Activated CD4-positive, alpha-beta T cell treated with anti-CD3 and anti-CD28 coated beads, Interleukin-2, amount 50 U/mL, for 4 hours (primary cell): Measurements from ENCODE around the gene TPM1.

Experiments
- DNase-seq, 2 experiments: peaks; one replicate each; pipeline ENCODE4 v3.0.0-alpha.2; 2020

Gene TPM1

GRCh38 chr15:63018639-63019038 lies 23.9 kb upstream of the TPM1 start:
- no peak for DNase-seq

- no peak for DNase-seq
Observed at GRCh38 chr15:63019511-63020109, 22.9 kb upstream of the TPM1 start.

DNA sequence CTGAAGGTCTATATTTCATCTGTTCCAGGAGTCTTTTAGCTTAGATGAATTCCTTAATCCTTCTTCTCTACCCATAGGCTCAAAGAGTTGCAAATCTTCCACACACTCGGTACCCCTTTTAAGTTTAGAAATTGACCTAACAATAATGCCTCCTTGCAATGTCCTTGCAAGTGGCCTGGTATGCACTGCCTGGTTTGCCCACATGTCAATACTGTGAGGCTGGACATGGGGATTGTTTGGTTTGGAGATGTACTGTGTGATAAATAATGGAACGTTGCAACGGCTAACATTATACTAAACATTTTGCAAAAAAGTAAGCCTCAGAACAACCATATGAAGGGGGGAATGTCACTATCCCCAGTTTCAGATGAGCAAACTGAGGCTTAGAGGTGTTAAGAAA lies 22.4 kb upstream of the TPM1 start:
- DNase-seq: no peak

DNA sequence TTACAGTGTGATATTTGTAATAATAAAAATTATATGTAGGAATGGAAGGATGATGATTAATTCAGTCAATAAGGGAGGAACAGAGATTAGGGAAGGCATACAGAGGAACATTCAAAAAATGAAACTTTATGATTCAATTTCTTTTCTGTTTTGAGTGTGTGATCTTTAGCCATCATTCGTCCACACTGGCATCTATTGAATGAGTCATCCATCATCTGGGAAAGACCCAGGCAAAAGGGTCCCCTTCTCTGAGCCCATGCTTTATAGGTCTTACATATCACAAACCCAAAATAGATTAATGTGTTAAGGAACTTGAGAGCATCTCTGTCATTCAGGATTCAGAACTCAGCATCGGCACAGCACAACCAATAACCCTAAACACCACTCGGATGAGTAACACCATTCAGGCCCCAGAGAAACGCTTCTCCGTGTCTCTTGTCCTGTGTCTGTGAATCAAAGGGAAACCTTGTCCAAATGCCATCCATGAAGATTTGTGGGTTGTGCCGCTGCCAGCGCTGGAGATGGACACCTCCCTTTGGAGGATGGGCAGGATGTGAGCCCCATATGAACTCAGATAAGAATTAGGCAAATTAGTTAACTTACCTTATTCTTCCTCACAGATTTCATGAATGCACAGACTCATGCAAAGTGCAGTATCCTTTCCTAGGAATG lies 21.7 kb upstream of the TPM1 start:
- DNase-seq: no peak

- DNase-seq: no peak
Observed at GRCh38 chr15:63022181-63022580, 20.4 kb upstream of the TPM1 start.

GRCh38 chr15:63022663-63023062 lies 19.9 kb upstream of the TPM1 start:
- DNase-seq: no peak

GRCh38 chr15:63023351-63023945 lies 19.1 kb upstream of the TPM1 start:
- DNase-seq: no peak

DNA sequence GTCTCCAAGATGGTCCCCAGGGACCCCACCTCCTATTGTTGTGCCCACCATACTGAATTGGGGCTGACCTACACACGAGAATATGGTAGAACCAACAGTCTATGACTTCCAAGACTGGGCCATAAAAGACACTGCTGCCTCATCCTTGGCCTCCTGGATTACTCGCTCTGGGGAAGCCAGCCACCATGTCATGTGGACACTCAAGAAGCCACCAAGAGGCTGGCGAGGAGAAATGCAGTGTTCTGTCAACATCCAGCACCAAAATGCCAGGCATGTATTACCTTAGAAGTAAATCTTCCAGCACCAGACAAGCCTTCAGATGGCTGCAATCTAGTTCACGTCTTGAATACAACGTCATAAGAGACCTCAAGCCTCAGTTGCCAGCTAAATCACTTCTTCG lies 17.1 kb upstream of the TPM1 start:
- DNase-seq: no peak

DNA sequence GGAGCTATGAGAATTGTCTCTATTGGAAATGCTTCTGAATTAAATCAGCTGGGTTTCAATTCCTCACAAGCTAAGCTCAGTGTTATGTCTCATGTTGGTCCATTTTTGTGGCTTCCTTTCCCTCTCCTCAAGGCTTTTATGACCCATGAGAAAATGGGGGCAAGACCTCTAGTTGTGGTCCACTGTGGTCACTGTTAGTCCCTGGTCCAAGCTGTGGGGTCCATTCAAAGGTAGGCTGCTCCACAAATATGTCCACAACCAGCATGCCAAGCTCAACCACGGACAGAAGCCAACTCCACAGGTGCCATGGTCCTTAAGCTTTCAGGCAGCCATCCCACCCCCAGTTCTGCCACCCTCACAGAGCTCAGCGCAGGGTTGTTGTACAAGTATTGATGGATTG lies 14.9 kb upstream of the TPM1 start:
- DNase-seq: no peak

GRCh38 chr15:63028442-63029110 lies 14.0 kb upstream of the TPM1 start:
- DNase-seq: no peak

GRCh38 chr15:63029676-63030075 lies 12.9 kb upstream of the TPM1 start:
- no peak for DNase-seq

GRCh38 chr15:63030101-63030551 lies 12.4 kb upstream of the TPM1 start:
- DNase-seq: no peak

DNA sequence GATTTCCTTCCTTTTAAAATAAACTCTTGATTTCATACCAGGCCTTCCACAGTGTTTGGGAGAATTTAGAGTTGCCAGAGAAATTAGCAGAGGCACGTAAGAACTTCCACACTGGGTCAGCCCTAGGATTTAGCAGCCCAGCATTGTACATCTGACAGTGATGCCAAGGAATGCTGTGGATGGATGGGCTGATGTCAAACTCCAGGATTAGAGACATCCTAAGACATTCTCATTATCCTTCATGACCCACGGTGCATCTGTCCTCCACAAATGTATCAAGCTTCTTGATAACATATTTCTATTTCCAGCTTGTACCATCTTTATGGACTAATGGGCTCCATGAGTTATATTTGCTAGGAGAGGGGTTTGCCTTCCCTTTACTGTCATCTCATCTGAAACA lies 8.0 kb upstream of the TPM1 start:
- DNase-seq: no peak

DNA sequence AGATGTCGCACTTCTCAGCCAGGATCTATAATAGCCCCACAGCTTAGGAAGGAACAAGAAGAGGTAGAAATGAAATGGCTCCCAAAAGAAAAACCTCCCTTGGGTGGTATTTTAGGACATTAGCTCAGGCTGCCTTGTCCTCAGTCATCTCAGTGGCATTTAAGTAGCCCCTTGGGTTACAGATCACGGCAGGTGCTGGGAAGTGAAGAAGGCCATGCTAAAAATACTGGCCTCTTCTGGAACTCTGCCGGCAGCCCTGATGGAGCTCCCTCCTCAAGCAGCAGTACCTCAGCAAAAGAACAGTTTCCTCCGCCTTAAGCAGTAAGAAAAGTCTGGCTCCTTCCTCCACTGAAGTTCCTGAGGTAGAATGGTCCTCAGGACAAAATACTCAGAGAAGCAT lies 7.3 kb upstream of the TPM1 start:
- no peak for DNase-seq

DNA sequence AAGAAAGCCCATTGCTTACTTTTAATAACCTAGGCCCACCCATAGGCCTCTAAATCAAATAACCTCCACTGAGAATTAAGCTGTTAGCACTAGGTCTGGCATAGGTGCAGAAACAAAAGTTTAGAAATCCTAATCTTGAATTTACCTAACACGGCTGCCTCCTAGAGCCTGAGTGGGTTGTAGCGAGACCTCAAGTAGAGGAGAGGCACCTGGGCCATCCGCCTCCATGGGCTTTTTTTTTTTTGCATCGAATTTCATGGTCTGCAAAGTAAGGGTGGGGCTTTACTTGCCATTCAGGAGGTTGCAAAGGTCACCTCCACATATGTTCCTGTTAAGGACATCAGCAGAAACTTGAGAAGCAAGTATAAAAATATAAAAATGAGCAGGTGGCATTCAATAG lies 6.6 kb upstream of the TPM1 start:
- DNase-seq: no peak

- no peak for DNase-seq
Observed at GRCh38 chr15:63037976-63038720, 4.4 kb upstream of the TPM1 start.

- no peak for DNase-seq
Observed at GRCh38 chr15:63038926-63039673, 3.4 kb upstream of the TPM1 start.

GRCh38 chr15:63039811-63040210 lies 2.7 kb upstream of the TPM1 start:
- DNase-seq: no peak

- no peak for DNase-seq
Observed at GRCh38 chr15:63040509-63040908, 2.0 kb upstream of the TPM1 start.

DNA sequence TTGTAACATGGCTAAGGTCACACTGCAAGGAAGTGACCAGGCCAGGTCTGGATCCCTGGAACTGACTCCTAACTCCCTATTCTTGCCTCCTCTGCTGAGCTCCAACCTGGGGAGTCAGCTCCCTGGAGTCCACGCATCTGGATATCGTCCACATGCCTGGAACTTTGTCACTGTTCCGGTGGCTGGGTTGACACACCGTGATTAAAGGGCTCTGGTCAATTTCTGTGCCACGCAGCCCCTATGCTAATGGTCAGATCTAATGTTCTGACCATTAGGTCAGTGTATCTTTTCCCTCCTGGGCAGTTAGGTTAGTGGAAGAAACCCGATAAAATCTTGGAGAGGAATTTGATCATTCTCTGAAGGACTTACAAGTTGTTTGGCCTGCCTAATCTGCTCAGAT lies 1.6 kb upstream of the TPM1 start:
- no peak for DNase-seq

- DNase-seq: no peak
Observed at GRCh38 chr15:63041402-63041973, 1.1 kb upstream of the TPM1 start.

DNA sequence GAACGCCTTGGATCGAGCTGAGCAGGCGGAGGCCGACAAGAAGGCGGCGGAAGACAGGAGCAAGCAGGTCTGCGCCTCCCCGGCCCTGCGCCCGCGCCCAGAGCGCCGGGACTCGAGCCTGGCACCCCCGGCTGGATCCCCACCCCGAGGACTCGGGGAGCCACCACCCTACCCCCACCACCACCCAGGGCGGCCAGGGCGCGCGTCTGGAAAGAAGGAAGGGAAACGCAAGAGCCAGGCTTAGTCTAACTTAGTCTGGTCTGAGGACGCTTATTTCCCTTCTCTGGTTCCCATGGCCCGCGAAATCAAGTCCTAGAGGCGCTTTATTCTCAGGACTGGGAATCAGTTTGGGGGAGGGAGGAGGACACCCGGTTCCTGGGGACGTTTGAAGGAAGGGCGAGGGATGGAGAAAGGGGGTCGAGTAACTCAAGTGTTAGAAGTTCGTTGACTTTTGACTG lies 359 bp downstream of the TPM1 start:
- DNase-seq: no peak
